Stromal cell of bone marrow (primary cell): ENCODE measurements around the gene NT5C1A.

Experiments used
- DNase-seq: peaks from one replicate; pipeline ENCODE4 v3.0.0-alpha.2; 2012; ENCODE audit warnings: low read depth

The NT5C1A gene

DNA sequence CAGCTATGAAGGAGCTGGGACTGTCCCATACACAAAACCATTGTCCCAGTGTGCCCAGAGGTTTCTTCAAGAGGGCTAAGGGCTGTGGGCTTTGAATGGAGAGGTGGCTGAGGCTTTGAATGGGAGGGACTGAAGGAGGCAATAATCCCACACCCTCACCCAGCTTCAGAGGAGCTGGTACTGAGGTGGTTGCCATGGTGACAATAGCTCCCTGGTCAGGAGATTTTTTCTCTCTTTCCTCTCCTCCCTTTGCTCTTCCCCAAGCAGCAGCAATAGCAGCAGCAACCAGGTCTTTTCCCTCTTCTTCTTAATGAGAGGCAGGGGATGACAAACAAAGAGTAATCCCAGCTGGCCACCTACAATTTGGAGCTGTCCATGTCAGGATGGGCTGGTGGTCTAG, 17.7 kb upstream of the NT5C1A start:
- no peak for DNase-seq

DNA sequence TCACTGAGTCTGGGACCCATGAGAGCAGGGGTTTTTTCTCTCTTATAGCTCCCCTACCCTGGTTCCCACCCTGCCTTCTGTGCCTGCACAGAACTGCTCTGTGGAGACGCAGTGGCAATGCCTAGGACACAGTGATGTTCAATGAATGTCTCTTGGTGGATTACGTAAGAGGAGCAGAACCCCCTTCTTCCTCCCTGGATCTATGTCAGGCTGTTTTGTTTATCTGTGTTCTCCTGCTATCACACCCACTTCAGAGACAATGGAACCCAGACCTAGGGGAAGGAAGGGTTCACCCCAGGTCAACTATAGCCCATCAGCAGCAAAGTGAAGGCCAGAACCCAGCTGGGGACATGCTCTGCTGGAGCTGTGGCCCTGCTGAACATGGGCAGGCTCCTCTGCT, 17.3 kb upstream of the NT5C1A start:
- no peak for DNase-seq

DNA sequence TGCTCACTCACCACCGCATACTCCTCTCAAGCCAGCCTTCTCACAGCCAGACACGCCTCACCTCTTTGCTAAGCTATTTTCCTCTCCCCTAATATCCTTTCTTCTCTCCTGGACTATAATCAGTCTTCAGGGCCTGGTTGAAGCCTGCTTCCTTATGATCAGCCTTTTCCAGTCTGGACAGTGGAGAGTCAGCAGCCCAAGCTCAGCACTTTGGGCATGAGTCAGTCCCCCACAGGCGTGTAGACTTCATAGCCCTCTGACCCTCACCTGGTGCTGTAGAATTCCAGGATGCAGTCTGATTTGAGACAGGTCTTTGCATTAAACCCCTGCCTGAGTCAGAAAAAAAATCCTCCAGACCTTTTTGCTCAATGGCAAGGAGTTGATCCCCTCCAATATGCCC, 16.8 kb upstream of the NT5C1A start:
- no peak for DNase-seq

DNA sequence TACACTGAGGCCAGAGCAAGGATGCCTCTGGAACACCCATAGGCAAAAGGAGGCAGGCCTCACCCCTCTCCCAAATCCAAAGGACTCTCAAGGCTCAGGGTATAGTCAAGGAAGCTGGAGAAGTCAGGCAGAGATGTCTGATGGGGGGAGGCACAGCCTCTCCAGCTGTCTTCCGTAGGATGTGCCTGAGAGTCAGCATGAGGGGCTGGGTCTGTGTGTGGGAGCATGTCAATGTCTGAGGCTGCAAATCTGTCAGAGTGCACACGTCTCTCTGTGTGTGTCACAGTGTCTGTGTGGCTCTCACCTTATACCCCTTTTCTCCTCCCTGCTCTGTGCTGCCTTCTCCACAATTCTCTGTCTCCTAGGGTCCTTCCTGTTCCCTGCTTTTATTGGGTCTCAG, 15.3 kb upstream of the NT5C1A start:
- no peak for DNase-seq

DNA sequence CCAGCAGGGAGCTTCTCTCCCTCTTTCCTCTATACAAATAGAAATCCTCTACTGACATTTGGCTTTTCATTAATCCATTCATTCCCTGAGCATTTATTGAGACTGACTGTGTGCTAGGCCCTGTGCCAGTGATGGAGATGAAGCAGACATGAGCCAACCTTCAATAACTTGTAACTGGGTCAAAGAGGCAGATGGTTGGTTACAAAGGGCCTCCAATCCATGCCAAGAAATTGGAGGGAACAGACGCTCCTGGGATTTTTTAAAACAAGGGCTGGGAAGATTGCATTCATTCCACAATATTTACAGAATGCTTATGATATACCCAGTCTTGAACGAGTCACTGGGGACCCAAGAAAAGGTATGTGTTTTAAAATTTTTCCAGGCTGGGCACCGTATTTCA, 13.2 kb upstream of the NT5C1A start:
- DNase-seq: no peak

DNA sequence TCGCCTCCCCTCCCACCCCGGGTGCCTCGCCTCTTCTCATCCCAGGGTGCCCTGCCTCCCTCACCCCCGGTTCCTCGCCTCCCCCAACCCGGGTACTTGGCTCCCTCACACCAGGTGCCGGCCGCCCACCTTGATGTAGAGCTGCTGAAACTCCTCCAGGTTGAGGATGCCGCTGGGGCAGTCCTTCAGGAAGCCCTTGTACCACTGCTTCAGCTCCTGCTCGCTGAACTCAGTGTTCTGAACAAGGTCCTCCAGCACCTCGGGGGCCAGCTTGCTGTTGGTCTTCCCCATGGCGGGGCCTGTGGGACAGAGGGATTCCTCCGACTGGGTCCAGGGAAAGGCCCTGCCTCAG, 12.4 kb upstream of the NT5C1A start:
- no peak for DNase-seq

DNA sequence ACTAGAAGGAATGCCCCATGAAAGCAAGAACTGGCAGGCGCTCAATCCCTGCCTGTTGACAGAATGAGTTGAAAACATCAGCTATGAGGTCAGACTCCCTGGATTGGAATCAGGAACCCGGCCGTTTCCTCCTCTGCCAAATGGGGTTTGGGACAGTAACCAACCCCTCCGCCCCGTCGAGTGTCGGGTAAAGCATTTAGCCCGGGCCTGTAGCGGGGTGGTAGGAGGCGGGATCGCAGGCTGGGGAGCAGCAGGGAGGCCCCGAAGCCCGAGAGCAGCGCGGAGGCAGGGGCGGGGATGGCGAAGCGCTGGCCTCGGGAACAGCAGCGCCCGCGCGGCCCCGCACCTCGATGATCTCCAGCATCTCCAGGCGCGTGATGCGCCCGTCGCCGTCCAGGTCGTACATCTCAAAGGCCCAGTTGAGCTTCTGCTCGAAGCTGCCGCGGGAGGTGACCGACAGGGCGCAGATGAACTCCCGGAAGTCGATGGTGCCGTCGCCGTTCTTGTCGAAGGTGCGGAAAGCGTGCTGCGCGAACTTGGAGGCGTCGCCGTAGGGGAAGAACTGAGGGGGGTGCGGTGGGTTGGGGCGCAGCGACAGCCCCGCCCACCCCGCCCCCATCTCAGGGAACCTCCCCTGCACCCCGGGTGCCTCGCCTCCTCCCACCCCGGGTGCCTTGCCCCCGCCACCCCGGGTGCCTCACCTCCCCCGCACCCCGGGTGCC, 11.8 kb upstream of the NT5C1A start:
- no peak for DNase-seq

DNA sequence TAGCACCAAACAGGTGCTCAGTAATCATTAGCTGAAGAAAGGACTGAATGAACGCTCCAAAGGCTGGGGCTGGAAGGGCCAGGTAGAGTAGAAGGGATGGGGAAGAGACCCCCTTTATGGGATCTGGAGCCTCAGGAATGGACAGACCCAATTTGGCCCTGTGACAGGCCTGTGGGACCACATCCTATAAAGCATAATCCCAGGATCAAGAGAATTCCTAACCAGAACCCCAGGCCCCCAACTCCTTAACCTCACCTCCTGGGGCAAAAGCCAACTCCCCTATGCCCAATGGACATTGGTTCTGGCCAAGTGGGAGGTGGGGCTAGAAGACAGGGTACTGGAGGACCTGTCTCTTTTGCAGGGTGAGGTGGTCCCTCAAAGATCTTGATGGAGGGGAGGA, 10.1 kb upstream of the NT5C1A start:
- DNase-seq: no peak

DNA sequence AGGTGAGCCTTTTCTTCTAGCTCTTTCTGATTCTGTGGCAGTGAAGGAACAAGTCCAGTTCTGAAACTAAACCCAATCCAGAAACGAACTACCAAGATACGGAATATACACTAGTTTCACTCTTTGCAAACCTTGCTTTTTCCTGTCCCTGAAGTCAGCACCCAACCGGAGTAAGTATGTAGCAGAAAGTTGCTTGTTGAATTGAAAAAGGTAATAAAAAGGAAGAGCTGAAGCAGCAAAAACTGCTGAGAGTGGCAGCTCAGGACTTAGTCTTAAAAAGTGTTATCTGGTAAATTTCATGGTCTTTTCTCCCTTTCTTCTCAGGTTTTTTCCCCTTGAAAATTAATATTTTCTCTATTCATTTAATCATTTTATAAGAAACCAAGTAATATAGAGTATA, 9.4 kb upstream of the NT5C1A start:
- no peak for DNase-seq

DNA sequence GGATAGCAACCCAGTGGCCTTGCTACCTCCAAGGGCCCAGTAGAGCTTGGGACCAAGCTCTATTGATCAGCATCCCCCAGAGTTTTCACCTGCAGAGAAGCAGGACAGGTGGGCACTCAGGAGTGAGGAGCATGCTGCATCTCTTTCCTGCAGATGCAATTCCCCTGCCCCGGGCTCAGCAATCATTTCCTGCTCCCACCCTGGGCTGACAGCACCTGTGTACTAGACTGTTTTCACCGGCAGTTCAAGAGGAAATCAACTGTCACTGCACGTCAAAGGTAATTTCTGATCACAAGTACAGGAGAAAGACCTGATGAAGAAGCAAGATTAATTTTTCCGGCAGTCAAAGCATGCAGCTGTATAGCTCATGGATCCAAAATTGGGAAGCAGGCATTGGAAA, 8.8 kb upstream of the NT5C1A start:
- DNase-seq: no peak

DNA sequence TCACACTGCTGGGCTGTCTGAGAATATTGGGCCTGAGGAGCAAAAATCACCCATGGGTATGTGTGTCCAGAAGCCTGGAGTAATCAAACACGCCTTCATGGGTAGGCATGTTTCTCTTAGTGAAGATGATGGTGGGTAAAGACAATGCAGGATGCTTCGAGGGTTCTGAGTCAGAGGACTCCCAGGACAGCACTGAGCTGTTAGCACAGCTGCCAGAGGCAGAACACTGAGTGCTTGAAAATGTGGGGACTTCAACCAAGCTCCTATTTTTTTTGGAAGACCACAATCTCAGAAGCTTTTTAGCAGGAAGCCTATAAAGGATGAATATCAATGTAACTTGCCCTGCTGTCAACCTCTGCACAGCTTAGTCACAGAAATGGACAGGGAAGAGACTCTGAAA, 7.9 kb upstream of the NT5C1A start:
- no peak for DNase-seq

DNA sequence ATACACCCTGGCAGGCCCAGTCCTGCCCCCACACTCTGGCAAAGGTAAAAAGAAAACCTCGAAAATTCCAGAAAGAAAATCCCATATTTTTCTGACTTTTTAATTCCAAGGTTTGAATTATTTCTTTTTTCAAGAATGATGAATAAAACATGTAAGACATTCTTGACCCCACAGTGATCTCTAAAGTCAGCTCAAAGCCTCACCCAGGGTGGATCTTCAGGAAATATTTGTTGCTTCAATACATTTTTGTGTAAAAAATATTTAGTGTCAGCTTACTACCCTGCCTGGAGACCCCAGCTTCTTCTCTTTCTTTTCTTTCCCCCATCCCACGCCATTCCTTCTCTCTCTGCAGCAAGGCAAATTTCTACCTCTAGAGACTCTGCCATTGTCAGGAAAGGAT, 7.0 kb upstream of the NT5C1A start:
- DNase-seq: no peak

DNA sequence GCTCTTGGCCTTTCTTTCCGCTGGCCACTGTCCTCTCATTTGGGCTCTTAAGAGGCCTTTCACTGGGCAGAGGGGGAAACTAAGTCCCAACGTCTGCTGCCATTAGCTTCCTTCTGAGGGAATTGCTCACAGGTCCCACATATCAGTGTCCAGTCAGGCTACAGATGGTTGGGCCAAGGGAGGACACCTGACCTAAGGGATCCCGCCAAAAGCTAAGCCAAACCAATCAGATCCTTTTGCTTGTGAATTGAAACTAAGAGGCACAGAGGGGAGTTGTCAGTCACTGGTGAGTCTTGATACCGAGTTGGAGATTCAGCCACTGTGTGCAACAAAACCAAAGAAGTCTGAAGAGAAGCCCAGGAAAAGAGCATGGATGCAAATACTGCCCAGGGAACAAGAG, 5.7 kb upstream of the NT5C1A start:
- no peak for DNase-seq

DNA sequence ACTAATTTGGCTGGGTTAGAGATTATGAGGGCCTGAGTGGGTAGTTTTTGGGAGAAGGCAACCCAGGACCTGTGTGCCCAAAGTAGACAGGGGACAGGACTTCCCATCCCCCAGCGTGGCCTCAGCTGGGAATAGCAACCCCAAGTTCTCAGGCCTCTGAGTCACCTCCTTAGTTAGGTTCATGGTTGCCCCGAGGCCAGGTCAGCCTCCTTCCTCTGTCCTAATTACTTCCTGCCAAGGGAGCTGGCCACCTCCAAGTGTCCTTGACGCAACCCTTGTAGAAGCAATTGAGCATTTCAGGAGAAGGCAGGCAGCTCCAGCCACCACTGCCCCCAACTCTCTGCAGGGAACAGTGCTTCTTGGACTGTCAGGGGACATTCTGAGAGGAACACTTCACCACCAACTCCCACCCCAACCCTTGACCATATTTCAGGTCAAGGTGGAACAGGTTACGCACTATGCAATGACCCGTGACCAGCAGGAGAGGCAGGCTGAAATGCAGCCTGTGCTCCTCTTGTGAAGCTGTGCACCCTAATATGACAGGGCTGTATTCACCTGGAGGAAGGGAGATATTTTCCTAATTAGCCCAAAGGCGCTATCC, 5.1 kb upstream of the NT5C1A start:
- DNase-seq: no peak

DNA sequence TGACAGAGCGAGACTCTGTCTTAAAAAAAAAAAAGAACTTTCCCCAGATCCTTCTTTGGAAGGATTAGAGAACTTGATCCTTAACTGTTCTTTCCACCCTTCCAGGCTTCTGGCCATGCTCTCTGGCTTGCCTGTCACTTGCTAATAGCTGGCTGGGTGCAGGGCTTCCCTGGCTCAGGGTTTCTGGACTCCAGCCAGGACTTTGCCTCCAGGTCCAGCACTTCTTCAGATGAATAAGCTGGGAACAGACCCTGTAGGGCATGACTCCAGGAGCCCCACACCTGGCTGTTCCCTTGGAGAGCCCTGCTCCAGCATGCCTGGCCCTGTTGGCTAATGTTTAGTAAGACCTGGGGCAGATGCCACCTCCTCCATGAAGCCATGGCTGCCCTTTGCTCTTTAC, 3.3 kb upstream of the NT5C1A start:
- DNase-seq: no peak

DNA sequence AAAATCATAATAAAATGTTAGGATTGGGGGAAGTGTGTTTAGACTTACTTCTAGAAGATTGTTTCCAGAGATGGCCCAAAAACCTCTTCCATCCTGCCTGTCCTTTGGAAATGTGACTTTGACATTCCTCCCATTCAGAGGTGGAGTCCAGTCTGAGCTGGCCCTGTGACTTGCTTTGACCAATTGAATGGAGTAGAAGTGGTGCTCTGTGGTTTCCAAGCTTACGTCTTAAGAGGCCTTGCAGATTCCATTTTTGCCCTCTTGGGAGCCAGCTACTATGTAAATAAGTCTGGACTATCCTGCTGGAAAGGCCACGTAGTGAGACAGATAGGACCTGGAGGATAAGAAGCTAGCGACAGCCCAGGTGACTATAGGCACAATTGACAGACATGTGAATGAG, 1.3 kb upstream of the NT5C1A start:
- no peak for DNase-seq

DNA sequence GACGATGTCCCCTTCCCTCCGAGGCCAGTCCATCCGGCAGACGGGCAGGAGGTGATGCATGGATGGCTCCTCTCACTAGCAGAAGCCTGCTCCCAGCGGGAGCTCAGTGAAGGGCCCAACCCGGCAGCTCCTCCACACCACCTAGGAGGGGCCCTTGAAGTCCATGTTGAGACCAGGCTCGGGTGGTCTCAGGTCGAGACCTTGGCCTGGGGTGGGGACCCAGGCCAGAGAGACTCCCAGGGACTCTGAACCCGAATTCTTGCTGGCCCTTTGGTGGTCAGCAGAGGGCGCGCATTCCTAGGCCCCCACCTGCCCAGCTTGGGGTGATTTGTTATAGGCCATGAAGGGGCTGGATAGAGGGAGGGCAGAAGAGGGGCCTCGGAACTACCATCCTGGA, 642 bp upstream of the NT5C1A start:
- DNase-seq: no peak

DNA sequence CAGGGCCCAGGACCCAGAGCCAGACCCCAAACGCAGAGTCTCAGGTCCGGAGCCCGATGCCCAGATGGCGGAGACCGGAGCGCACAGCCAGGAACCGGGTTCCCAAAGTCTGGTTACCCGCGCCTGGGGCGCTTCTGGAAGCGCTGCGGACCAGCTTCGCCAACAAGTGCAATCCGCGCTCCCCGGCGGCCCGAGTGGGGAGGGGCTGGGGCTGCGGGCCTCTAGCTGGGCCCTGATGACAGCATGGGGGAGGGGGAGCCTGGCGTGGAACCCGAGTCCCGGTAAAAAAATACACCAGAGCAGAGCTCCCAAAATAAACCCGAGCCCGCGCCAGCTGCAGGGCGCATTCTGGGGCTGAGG, 494 bp downstream of the NT5C1A start:
- DNase-seq: no peak

DNA sequence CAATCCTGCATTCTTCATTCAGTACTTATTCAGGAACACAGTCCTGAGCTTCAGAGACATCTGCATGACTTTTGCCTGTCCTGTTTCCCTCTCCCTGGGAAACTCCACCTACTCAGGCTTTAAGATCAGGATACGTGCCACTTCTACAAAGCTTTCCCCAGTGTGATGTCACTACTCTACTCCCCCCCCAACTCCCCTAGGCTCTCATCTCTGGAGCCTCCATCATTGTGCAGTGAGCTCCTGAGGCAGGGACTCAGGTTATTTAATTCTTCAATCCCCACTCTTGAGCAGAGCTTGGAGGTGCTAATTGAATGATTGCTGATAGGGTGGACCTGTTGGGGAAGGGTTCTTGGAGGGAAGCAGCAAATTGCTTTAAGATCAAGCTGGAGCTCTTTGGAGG, 1.2 kb downstream of the NT5C1A start:
- DNase-seq: no peak

DNA sequence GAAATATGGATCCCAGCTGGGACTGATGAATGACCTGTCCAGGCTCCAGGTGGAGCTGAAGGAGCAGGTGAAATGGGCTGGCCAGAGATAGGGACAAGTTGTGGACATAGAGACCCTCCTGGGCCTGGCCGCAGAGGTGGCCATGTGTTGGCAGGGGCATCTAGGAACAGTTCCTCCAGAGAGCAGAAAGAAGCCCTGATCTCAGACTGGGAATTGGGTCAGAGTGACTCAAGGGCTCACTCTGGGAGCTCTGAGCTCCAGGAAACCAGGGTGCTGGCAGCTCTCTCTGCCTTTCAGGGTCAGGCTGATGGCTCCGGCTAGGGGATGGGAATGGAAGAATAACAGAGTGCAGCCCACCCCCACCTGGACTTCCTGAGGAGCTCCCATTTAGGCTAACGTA, 3.0 kb downstream of the NT5C1A start:
- no peak for DNase-seq

DNA sequence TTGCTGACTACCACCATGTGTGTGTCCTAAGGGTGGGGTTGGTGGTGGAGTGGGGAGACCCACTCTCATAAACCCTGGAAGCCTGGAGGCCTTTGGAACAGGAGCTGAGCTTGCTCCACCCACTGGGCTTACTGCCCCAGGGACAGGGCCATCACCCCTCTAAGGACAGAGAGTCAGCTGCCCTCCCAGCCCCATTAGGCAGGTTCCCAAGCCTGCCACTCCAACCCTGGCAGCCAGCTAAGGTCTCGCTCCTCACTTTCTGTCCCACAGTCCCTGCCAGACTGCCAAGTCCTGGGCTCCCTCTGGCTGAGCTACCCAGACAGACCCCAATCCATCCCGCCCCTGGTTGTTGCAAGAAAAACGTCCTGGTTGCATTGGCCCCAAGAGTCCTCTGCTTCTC, 3.8 kb downstream of the NT5C1A start:
- DNase-seq: no peak

DNA sequence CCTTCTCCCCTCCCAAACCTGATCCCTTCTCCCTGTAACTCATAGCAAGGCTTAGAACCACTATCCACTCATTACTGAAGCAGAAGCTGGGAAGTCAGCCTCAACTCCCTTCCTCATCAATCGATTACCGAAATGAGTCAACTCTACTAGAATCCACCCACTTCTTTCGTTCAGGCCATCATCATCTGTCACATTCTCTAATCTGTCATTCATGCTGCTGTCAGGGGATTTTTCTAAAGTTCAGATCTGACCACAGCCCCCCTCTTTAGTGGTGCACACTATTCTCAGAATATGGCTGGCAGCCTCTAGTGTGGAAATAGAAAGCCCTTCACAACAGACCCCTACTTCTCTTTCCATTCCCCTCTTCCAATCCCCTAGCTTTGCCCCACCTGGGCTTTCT, 5.1 kb downstream of the NT5C1A start:
- no peak for DNase-seq

DNA sequence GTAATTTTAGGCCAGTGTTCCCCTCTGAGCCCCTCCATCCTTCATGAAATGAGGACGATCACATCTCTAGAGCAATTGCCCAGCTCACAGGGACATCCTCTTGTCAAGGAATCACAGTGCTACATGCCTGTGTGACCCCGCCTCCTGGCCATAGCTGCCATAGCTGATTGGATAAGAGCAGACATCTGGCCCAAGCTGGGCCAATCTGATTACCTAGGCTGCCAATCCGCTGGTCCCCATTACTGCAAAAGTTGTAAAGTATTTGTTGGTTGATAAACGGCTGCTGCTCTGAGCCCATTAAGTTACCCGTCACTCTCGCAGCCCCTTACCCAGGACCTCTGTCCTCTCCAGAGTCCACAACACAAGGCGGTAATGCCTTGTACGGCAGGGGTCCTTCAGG, 8.3 kb downstream of the NT5C1A start:
- DNase-seq: no peak

DNA sequence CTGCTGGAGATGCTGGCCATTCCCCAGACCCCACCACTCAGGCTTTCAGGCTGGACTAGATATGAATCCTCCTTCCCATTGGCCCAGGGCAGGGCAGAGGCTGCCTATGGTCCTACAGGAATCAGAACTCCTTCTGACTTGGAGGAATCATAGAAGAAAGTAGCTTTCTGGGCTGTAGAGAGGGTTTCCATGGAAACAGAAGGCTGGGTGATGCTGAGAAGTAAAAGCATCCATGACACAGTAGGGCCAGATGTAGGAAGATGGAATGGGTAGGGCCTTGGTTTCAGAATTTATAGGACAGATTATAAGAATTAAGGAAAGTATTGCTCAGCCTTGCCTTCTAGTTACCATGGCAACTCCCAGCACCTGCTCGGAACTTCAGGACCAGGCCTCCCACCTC, 9.0 kb downstream of the NT5C1A start:
- no peak for DNase-seq

DNA sequence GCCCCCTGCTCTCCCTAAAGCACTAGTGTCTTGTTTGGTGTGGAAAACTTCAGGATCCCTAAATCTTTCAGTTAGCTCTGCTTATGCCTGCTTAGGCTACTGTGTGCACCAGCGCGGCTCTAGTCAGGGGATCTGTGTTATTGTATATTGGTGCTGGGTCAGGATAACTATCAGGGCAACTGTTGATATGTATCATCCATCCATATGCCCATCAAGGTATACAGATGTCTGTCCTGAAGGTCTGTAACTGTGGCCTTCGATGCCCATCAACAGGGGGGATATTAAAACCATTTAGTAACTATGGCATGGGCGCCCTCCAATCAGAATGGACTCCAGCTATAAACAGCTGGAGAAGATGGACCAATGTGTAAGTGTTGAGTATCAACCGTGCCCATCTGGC, 12.4 kb downstream of the NT5C1A start:
- no peak for DNase-seq
